ENCODE results near the gene RANBP1.

Gene RANBP1

DNA sequence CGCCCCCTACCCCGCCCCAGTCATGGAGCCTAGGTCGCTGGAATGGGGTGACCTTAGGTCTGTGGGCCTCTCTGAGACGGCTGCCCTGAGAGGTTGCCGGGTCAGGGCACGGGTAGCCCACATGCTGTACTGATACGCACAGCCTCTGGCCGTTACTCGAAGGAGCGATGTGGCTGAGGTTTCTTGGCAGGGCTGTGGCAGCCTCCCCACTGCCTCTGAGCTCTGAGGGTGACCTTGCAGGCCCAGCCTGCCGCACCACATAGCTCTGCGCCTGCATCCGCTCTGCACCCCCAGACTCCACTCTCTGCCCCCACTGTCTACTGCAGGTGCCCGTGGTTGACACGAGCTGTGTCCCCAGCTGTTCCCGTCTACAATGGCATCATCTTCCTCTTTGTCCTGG, 23.0 kb downstream of the RANBP1 start:
- DNase-seq: no peak

- no peak for DNase-seq
Measured at GRCh38 chr22:20139391-20140106, 23.6 kb downstream of the RANBP1 start.

- DNase-seq: no peak
Measured at GRCh38 chr22:20140107-20140445, 24.2 kb downstream of the RANBP1 start.

DNA sequence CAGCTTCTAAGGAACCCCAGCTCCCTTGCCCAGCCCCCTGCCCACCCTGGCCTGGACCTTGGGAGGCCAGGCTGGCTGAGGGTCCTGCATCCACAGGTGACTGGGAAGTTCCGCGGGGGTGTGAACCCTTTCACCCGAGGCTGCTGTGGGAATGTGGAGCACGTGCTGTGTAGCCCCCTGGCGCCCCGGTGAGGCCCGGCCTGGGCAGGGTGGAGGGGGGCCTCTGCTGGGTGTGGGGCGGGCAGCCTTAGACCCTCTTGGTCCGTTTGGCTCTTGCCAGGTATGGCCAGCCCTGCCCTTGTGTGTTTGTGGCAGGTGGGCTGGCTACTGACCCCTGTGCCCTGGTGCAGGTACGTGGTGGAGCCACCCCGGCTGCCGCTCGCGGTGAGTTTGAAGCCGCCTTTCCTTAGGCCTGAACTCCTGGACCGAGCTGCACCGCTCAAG, 24.6 kb downstream of the RANBP1 start:
- DNase-seq: no peak

- no peak for DNase-seq
Measured at GRCh38 chr22:20141186-20142077, 25.5 kb downstream of the RANBP1 start.

GRCh38 chr22:20142711-20143621, 27.1 kb downstream of the RANBP1 start:
- DNase-seq: no peak

GRCh38 chr22:20143883-20144665, 28.2 kb downstream of the RANBP1 start:
- DNase-seq: no peak

DNA sequence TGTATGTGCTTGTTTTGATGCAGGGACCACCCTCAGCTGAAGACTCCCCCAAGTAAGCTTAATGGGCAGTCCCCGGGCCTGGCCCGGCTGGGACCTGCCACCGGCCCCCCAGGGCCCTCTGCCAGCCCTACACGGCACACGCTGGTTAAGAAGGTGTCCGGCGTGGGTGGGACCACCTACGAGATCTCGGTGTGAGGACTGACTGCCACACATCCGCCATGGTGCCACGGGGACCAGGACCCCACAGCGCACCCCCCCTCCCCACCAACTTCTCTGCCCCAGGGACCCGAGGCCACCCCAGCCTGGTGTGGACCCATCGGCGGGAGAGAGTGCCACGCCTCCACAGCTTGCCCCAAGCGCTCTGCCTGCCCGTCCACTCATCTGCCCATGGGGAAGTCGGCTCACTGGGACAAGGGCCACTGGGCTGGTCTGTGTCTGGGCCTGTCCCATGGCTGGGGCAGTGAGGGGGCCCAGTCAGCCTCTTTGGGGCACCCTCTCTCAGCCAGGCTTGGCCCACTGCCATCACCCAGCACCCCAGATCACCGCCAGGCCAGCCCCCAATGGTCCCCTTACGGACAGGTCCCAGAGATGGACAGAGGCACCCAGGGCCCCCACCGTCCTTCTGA, 29.4 kb downstream of the RANBP1 start:
- no peak for DNase-seq

DNA sequence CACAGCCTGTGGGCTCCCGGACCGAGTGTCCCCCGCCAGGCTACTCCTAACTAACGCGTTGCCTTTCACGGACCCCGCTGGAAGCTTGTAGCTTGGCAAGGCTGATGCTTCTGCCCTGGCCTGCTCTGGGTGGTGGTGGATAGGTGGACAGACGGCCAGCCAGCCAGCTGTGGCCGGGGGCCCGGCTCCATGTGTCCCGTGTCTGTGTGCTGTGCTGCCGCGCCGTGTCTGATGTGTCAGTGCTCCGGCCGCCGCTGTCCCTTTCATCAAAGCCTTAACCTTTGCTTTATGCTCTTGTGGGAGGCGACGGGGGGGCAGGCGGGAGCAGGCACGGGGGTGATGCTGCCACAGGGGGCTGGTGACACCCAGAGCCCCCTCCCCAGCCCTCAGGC, 29.9 kb downstream of the RANBP1 start:
- DNase-seq: no peak

- DNase-seq: no peak
Measured at GRCh38 chr22:20146777-20147176, 30.9 kb downstream of the RANBP1 start.

GRCh38 chr22:20147237-20147988, 31.5 kb downstream of the RANBP1 start:
- no peak for DNase-seq

DNA sequence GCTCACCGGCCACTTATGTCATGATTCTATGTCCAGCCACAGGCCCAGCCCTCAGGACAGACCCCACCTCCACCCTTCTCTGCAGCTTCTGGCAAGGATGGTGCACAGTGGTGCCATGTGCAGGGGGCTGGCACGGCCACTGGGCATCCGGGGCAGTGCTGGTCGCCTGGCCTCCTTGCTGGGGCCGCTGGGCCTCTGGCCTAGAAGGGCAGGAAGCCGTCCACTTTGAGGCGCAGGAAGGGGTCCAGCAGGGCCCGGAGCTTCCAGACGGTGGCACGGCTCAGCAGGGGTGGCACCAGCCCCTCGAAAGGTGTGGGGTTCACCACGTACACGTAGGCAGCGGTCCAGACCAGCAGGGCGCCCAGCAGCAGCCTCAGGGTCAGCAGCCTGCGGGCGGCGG, 32.5 kb downstream of the RANBP1 start:
- DNase-seq: no peak

DNA sequence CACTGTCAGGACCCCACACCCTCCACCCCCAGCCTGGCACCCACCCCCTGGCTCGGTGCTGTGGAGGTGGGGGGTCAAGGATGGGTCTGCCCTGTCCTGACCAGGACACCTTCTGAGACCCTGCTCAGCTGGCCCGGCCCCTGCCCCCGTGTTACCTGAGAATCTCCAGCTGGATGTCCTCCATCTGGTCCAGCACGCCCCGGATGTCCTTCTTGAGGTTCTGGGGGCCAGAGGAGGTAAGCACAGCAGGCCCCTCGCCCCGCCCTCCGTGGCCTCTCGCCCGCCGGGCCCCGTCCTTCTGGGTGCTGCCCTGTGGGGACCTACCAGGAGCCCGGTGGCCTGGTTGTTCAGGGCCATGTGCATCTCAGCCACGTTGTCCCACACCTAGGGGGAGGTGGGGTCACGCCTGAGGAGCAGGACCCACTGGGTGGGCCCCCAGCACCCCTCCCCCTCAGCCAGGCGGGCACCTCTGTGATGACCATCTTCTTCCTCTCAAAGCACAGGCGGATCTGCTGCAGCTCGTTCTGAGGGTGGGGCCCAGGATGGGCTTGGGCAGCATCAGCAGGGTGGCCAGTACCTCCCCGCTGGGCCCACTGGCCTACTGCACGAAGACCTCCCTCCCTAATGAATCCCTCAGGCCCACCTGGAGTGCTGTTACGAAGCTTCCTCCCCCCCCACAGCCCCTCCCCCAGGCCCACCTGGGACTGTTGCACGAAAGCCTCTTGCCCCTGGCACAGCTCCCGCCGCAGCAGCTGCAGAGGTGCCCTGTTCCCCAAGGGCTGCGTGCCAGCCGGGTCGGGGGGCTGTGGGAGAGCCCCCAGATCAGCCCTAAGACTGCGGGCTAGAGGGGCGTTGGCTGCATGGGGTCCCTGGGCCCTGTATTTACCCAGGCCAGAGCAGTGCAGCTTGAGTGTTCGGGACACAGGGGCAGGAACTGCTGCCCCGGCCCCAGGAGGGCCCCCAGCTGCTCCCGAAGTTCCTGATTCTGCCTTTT, 33.6 kb downstream of the RANBP1 start:
- DNase-seq: no peak

- no peak for DNase-seq
Measured at GRCh38 chr22:20150381-20151275, 34.7 kb downstream of the RANBP1 start, which contains the start of gene CCDC188. CCDC188 (minus strand) TSS chr22:20151055; CDS start chr22:20150986, 69 bp downstream.

GRCh38 chr22:20151276-20151588, 35.3 kb downstream of the RANBP1 start:
- DNase-seq: no peak

- no peak for DNase-seq
Measured at GRCh38 chr22:20152464-20152890, 36.6 kb downstream of the RANBP1 start.

GRCh38 chr22:20153945-20154344, 38.0 kb downstream of the RANBP1 start:
- DNase-seq: no peak

DNA sequence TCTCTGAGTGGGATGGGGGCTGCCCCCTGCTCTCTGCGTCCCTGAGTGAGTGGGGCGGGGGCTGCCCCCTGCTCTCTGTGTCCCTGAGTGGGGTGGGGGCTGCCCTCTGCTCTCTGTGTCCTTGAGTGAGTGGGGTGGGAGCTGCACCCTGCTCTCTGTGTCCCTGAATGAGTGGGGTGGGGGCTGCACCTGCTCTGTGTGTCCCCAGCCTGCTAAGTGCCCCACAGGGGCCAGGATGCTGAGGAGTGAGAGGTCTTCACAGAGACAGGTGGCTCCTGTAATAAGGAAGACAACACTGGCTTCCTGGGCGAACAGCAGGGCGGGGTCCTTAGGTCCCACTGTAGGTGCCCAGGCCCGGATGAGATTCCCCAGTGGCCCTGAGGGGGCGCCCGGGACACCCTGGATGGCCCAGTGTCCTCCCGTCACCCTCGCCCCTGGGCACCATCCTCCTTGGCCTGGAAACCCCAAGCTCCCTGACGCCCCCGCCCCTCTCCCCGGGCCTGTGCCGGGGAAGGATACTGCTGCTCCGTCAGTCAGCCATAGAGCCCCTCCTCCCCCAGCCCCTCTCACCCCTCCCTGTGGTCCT, 38.8 kb downstream of the RANBP1 start:
- no peak for DNase-seq

Data from retina (tissue), 1 donor.